CD4-positive, alpha-beta T cell treated with Interleukin-4 for 1 hour (primary cell): ENCODE results near the gene XPO4.
"Not testable (repeated sequence)": the region's sequence is repeated elsewhere in the genome, so short reads cannot be mapped to it uniquely, and the experiment has no call there.

Source experiments
- DNase-seq, 2 donors: peaks; one replicate each; pipeline ENCODE4 v3.0.0-alpha.2; 2020 to 2022

The XPO4 gene

DNA sequence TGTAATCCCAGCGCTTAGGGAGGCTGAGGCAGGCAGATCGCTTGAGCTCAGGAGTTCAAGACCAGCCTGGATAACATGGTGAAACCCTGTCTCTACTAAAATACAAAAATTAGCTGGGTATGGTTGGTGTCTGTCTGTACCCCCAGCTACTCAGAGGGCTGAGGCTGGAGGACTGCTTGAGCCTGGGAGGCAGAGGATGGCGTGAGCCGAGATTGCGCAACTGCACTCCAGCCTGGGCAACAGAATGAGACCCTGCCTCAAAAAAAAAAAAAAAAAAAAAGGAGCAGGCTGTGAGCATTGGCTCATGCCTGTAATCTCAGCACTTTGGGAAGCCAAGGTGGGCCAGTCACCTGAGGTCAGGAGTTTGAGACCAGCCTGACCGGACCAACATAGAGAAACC lies 12.0 kb downstream of the XPO4 start:
- not testable (repeated sequence) for DNase-seq

DNA sequence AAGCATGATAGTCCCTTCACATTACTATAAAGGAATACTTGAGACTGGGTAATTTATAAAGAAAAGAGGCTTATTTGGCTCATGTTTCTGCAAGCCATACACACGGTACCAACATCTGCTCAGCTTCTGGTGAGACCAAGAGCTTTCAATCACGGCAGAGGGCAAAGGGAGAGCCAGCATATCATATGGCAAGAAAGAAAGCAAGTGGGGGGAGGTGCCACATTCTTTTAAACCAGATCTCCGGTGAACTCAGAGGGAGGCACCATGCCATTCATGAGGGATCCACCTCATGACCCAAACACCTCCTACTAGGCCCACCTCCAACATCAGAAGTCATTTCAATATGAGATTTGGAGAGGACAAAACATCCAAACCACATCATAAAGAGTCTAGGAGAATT lies 20.3 kb downstream of the XPO4 start:
- DNase-seq = no peak

GRCh38 chr13:20877902-20878301 lies 24.6 kb downstream of the XPO4 start:
- no peak for DNase-seq

- not testable (repeated sequence) for DNase-seq
Measured at GRCh38 chr13:20876802-20877201, 25.7 kb downstream of the XPO4 start.

DNA sequence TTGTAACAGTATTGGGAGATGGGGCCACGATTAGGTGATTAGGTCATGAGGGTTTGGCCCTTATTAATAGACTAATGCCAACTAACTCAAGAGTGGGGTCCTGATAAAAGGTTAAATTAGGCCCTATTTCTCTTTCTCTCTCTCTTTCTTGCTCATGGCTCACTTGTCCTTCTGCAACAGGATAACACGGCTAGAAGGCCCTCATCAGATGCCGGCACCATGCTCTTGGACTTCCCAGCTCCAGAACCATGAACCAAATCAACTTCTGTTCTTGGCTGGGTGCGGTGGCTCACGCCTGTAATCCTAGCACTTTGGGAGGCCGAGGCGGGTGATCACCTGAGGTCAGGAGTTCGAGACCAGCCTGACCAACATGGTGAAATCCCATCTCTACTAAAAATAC lies 28.1 kb downstream of the XPO4 start:
- not testable (repeated sequence) for DNase-seq

- DNase-seq = no peak
Measured at GRCh38 chr13:20873348-20873747, 29.2 kb downstream of the XPO4 start.

DNA sequence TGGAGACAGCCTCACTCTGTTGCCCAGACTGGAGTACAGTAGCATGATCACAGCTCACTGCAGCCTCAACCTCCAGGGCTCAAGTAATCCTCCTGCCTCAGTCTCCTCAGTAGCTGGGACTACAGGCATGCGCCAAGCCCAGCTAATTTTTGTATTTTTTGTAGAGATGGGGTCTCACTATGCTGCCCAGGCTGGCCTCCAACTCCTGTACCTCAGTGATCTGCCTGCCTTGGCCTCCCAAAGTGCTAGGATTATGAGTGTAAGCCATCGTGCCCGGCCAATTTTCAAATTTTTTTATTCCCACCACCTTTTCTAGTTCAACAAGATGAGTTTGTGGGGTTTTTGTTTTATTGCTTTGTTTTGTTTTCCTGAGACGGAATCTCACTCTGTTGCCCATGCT lies 31.7 kb downstream of the XPO4 start:
- no peak for DNase-seq

DNA sequence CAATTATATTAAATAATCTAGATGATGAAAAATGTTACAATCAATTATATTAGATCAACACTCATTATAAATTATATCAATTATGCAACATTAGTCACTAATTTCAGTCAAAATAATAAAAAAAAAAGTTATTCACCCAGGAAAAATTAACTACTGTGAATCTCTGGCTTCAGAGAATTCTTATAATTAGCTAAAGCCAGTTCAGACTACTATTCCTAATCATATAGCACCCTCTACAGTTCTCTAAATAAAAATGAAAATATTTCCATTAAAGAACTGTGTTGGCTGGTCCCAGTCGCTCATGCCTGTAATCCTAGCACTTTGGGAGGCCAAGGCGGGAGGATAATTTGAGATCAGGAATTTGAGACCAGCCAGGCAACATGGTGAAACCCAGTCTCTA lies 33.0 kb downstream of the XPO4 start:
- DNase-seq = no peak

DNA sequence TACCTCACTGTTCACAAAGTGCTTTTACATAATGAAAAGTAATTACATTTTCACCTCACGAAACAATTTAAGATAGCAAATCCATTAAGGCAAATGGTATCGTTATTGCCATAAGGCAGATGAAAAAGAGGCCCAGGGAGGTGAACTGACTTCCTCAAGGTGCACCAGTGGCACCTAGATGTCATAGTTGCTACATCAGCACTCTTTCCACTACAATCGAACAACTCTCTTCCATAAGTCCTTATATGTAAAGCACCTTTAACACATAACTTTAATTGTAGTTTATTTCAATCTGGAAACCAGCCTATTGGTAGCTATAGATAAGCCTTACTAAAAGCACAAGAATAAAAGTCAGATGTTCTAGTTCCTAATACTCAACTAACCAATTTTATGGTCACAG lies 35.1 kb downstream of the XPO4 start:
- no peak for DNase-seq

GRCh38 chr13:20861666-20862065 lies 40.9 kb downstream of the XPO4 start:
- DNase-seq = not testable (repeated sequence)

DNA sequence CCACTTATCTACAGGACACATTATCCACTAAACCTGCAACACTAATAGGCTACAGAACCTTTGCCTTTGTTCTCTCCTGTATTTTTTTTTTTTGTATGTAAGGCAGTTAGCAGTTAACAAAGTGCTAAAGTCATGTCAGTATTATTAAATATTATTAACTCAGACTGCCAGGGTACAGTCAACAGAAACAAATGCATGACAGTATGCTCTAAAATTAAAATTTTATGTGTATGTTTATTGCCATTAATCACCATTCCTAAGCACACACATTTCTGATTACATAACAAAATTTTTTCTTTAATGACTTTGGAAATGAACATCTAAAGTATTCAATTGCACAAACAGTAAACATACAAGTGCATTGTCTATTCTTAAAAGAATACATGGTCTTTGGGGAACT lies 41.7 kb downstream of the XPO4 start:
- DNase-seq = no peak

DNA sequence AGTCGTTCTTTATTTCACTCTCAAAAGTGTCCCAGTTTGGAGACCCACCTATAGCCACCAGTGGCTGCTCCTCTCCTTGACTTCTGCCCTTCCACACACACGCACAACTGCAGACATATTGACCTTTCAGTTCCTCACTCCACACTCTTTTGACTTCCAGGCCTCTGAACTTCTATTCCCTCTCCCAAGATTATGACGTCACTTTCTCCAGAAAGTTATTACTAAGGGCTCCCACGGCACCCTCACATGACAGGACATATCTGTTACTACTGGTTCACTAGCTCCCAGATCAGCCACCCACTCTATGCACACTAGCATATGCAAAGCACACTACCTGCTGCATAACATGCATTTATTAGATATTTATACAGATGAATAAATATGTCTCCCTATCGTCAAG lies 45.9 kb downstream of the XPO4 start:
- no peak for DNase-seq

GRCh38 chr13:20851844-20852402 lies 50.6 kb downstream of the XPO4 start:
- no peak for DNase-seq

- no peak for DNase-seq
Measured at GRCh38 chr13:20848944-20849343, 53.6 kb downstream of the XPO4 start.

DNA sequence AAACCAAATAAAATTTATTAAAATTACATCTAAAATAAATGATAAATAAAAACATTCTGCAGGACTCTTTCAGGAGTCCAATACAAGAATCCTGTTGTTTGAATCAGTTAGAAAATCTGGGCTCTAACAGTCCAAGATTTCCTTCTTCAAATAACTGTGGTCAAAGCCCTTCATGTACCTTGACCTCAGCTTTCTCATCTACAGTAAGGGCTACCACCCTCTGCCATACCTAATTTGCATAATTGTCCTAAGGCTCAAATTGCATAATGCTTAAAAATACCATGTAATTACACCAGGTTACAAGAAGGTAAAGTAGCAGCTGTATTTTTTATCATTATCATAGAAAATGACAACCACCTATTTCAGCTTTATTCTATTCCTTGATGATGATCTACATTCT lies 54.3 kb downstream of the XPO4 start:
- DNase-seq = no peak

GRCh38 chr13:20847296-20847695 lies 55.2 kb downstream of the XPO4 start:
- no peak for DNase-seq

DNA sequence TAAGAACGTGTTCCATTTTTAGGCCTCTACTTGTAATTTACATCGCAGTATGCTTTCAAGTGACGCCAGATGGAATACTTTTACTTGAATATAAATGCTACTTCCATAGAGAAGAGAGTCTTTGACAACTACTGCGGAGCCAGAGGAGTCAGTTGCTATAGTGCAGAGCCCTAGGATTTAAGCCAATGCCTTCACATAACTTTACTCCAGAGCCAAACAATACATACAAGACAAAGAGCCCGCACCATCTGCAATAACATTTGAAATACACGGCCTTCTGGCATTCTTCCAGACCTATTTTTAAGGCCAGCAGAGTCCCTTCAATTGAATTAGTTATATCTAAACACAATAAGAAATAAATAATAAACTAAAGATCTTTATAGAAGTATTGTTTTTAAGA lies 59.4 kb downstream of the XPO4 start:
- no peak for DNase-seq

- DNase-seq = no peak
Measured at GRCh38 chr13:20840568-20840967, 62.0 kb downstream of the XPO4 start.

- DNase-seq = no peak
Measured at GRCh38 chr13:20833900-20834679, 68.5 kb downstream of the XPO4 start.

GRCh38 chr13:20832861-20833260 lies 69.7 kb downstream of the XPO4 start:
- no peak for DNase-seq

DNA sequence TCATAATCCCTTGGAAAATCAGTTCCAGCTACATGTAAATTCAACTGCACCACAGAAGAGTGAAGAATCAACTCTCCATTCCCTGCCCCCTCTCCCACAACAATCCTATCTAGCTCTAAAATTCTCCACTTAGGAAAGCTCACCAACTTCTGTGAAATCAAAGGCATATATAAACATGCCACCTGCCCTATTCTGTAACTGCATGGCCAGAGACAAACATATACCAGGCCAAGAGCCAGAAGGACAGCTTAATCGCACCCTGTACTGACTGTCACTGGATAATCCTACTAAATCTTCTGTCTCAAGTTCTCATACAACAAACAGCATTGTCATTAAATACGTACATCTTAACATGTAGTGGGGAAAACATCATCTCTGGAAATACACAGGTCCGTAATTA lies 70.6 kb downstream of the XPO4 start:
- no peak for DNase-seq

DNA sequence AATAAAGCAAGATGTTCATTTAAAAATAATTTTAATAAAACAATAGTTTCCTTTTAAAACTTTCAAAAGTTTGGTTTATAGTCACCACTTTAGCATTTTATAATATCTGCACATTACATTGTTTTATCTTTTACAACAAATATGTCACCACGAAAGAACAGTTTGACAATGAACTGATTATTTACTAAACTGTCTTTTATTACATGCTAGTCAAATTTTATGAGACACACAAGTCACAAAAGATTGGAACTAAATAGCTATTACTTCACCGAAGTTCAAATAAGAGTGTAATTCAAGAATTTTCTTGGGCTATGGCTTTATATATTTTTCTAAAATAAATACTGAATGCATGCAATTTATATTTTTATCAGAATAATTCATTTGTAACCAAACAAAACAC lies 71.3 kb downstream of the XPO4 start:
- no peak for DNase-seq

GRCh38 chr13:20828539-20829364 lies 73.8 kb downstream of the XPO4 start:
- DNase-seq = peak; percentile 30 to 78
